ENCODE measurements around the gene ATF1.
"Not testable (repeated sequence)": the region's sequence is repeated elsewhere in the genome, so short reads cannot be mapped to it uniquely, and the experiment has no call there.

Gene ATF1

DNA sequence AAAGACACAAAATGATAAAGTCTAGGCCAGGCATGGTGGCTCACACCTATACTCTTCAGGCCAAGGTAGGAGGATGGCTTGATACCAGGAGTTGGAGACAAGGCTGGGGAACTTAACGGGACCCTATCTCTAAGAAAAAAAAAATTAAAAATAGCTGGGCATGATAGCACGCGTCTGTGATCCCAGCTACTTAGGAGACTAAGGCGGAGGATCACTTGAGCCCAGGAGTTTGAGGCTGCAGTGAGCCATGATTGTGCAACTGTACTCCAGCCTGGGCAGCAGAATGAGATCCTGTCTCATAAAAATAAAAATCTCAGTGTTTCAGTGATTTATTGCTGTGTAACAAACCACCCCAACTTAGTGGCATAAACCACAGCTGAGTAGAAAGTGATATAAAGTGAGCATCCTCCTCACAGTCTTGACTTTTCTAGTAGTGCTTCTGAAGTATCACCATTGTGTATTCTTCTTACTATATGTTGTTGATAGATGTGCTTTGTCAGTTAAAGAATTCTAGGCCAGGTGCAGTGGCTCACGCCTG lies 10.6 kb upstream of the ATF1 start:
- DNase-seq: no peak

DNA sequence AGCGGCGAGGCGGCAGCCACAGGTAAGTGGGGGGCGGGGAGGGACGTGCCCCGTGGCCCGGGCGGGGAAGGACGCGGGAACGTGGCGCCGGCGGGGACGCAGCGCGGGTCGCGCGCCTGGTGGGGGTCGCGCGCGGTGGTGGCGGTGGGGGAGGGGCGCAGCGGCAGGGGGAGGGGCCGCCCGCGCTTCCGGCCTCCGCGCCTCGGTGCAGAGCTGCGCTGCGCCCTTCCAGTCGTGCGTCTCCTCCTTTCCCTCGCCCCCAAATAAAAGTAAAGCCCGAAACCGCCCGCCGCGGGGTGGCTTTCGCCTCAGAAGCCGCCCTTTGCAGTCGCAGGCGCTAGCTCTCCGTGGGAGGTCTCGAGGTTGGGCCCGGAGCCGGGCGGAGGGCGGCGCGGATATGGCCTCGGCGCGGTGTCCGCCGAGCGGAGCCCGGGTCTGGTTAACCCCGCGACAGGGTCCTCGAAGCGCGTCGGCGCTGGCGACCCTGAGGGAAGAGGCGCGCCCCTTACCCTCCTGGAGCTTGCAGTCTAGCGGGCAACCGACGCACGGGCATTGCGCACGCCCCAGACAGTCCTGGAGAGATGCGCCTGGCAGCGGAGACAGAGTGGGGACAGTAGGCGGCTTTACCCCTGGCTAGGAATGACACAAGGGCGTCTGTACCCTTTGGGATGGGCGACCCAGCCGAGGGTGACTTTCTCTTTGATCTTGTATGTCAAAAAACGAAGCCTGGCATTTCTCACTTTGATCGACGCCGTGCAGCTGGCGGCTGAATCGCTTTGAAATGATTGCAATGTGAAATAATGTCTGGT lies 589 bp downstream of the ATF1 start:
- DNase-seq: peak; percentile 83

DNA sequence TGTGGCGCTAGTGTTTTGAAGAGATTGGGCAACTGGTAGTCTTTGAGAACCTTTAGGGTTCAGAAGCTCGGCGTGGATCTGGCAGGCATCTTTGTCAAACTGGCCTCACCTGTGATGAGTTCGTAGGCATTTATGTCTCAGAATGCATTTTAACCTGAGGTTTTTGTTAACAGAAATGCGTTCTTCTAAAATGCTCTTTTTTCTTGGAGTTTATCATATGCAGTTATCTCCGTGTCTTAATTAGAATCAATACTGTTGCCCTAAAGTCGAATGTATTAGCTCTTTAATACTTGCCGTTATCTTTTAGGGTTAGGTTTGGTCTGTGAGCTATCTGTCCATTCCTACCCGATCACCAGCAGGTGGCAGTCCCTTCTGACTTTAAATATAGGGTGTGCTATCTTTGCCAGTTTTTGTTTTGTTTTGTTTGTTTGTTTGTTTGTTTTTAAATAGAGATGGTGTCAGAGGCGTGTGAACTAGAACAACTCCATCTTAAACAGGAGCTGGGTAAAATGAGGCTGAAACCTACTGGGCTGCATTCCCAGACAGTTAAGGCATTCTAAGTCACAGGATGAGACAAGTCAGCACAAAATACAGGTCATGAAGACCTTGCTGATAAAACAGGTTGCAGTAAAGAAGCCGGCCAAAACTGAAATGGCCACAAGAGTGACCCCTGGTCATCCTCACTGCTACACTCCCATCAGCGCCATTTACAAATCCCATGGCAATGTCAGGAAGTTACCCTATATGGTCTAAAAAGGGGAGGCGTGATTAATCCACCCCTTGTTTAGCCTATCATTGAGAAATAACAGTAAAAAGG lies 1.4 kb downstream of the ATF1 start:
- DNase-seq: peak; percentile 48

DNA sequence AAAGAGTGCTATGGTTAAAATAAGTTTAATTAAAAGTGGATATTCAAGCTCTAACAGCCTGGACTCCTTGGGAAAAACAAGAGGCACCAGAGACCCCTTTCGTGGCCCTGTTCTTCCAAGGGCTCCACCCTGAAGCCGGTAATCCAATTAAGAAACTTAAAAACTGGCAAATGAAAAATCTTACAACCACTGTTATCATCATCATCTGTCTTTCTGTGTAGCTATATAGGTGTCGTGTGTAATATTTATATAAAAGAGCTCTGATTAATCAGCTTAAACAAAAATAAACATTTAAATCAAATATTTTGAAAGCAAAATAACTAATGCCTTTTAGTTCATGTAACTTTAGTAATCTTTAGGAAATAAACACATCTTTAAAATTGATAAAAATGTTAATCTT lies 4.5 kb downstream of the ATF1 start:
- no peak for DNase-seq

DNA sequence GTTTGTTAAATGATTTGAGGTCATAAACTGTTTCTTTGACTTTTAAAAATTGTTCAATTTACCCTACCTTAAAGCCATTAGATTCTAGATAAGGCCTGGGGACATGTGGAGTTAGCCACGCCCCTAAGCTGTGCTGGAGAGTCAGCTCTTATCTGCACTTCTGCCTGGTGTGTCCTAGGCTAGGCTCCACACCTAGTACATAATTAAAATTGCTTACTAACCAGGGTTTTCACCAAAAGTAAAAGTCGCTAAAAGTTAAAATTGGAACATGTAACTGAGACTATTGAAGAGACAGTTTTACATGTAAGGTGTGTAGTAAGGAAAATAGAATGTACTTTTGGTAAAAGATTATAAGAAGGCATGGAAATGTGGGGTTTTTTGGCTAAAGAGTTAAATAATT lies 4.9 kb downstream of the ATF1 start:
- not testable (repeated sequence) for DNase-seq

DNA sequence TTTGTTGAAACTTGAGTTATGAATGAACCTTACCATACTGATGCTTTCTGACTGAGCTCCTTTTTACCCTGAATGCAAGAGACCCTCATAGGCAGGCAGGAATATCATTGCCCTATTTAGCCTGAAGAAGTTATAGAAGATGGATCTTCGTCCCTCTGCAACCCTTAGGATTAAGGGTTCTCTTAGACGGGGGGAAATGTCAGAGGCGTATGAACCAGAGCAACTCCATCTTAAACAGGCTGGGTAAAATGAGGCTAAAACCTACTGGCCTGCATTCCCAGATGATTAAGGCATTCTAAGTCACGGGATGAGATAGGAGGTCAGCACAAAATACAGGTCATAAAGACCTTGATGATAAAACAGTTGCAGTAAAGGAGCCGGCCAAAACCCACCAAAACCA lies 7.5 kb downstream of the ATF1 start:
- no peak for DNase-seq

DNA sequence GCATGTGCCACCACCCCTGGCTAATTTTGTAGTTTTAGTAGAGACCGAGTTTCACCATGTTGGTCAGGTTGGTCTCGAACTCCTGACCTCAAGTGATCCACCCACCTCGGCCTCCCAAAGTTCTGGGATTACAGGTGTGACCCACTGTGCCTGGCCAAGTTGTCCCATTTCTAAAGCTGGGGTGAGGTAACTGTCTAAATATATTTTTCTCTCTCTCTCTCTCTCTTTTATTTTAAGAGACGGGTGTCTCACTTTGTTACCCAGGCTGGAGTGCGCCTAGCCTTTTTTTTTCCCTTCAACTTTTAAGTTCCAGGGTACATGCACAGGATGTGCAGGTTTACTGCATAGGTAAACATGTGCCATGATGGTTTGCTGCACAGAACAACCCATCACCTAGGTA lies 8.6 kb downstream of the ATF1 start:
- no peak for DNase-seq

DNA sequence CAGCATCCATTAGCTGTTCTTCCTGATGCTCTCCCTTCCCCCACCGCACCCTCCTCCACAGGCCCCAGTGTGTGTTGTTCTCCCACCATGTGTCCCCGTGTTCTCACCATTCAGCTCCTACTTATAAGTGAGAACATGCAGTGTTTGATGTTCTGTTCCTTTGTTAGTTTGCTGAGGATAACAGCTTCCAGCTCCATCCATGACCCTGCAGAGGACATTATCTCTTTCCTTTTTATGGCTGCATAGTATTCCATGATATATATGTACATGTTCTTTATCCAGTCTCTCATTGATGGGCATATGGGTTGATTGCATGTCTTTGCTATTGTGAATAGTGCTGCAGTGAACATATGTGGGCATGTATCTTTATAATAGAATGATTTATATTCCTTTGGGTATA lies 9.0 kb downstream of the ATF1 start:
- no peak for DNase-seq

DNA sequence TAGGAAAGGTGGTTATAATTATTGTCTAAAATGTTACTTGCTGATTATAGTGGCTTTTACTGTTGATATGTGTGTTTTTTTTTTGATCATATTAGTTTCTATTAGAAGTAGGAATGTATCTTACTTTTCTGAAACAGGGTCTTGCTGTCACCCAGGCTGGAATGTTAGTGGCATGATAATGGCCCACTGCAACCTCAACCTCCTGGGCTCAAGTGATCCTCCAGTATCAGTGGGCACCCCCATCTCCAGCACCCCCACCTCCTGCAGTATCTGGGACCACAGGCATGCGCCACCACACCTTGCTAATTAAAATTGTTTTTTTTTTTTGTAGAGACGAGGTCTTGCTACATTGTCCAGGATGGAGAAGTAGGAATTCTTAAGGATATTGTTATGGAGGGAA lies 11.3 kb downstream of the ATF1 start:
- no peak for DNase-seq

DNA sequence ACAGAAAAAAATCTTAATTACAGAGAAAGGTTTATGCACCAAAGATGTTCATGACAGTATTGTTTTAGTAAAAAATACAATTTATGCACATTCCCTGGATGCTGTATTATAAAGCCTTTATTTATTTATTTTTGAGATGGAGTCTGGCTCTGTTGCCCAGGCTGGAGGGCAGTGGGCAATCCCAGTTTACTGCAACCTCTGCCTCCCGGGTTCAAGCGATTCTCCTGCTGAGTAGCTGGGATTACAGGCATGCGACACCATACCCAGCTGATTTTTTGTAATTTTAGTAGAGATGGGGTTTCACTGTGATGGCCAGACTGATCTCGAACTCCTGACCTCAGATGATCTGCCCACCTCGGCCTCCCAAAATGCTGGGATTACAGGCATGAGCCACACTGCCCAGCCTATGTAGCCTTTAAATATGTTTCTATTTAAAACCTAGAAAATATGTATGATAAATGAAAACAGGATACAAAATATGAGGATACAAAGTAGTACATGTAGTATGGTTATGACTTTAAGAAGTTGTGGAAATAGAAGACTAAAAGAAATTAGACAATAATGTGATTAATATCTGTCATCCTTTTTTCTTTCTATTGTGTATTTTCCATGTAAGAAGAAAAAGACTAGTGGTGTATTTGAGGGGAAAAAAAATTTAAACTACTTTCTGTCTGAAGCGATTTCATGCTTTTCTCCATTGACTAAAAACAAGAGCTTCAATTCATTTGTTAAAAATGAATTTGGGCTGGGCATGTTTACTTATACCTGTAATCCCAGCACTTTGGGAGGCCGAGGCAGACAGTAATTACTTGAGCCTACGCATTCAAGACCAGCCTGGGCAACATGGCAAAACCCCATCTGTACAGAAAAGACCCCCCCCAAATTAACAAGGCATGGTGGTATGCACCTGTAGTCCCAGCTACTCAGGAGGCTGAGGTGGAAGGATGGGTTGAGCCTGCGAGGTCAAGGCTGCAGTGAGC lies 13.1 kb downstream of the ATF1 start:
- DNase-seq: no peak

DNA sequence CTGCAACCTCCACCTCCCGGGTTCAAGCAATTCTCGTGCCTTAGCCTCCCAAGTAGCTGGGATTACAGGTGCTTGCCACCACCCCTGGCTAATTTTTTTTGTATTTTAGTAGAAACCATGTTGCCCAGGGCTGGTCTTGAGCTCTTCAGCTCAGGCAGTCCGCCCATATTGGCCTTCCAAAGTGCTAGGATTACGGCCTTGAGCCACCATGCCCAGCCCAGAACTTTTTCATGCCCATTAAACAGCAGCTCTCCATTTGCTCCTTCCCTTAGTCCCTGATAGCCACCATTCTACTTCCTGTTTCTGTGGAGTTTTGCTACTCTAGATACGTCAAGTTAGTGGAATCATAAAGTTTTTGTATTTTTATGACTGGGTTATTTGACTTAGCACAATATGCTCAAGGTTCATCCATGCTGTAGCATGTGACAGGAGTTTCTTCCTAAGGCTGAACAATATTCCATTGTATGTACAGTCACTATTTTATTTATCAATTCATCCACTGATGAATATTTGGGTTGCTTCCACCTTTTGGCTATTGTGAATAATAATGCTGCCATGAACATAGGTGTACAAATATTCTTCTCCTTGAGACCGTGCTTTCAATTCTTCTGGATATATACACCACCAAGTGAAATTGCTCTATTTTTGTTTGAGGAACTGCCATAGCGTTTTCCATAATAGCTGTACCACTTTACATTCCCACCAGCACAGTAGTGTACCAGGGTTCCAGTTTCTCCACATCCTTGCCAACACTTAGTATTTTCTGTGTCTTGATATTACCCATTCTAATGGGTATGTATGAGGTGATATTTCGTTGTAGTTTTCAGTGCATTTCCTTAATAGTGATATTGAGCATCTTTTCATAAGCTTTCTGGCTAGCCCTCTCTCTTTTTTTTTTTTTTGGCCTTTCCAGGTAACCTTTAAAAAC lies 15.0 kb downstream of the ATF1 start:
- DNase-seq: no peak

DNA sequence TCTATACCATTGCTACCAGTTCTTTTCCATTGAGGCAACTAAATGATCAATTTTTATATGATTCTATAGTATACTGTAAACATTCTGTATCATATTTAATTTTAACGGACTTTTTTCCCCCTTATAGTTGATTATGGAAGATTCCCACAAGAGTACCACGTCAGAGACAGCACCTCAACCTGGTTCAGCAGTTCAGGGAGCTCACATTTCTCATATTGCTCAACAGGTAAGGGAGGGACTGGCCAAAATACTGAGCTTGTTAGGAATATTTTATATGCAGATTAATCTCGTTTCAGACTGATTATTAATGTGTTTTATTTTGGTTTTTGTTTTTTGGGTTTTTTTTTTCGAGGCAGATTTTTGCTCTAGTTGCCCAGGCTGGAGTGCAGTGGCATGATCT lies 16.1 kb downstream of the ATF1 start:
- DNase-seq: no peak

DNA sequence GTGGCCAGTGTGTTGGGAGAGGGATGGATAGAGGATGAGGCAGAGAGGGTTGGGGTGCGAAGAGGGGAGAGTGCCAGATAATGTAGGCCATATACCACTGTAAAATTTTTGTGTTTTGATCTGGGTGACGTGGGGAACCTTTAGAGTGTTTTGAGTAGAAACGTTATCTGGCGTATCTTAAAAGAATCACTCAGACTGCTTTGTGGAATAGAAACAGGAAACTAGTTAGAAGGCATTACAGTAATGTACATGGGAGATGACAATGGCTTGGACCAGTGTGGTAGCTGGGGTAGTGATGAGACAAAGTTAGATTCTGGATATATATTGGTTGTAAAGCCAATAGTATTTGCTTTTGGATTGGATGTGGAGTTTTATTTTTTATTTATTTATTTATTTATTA lies 20.6 kb downstream of the ATF1 start:
- DNase-seq: no peak

DNA sequence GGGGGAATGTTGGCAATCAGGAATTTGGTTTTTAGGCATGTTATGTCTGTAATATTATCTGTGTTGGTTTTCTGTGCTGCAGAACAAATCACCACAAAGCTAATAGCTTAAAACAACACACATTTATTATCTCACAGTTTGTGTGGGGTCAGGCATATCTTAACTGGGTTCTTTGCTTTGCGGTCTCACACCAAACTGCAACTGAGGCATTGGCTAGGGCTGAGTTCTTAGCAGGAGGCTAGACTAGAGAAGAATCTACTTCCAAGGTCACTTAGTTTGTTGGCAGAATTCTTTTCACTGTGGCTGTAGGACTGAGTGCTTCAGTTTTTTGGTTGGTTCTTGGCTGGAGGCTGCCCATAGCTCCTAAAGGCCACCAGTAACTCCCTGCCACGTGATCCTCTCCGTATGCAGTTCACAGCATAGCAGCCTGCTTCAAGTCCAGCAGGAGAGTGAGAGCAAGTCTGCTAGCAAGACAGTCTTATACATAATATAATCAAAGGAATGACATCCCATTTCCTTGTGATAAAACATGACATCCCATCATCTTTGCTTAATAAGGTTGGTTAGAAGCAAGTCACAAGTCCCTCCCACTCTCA lies 21.6 kb downstream of the ATF1 start:
- no peak for DNase-seq

DNA sequence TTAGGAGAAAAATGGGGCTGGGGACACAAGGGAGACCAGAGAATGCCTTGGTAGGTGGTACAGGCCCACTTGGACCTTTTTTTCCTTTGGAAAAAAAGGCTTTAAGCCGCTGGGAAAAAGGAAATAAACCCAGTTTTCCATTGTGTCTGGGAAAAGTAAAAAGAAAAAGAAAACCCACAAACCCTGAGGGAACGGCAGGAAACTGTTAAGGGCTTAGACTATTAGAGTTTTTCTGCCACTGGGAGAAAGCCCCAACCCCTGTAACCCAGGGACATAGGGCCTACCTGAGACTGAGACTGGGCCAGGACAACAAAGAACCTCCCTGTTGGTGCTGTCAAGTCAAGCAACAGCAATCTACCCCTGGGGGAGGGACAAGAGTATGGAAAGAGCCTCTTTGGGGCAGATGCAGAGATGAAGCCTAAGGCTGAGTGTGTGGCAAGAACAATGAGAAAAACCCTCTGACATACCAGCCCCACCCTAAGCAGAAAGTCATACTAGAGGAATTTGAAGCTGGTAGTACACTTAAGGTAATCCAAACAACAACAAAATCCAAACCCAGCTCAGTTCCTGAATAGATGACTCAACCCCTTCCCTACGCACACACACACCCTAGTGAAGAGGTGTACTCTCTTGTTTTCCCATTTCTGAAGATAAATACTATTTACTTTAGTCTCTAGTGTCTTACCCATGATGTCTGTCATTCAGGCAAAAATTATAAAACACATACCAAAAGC lies 22.8 kb downstream of the ATF1 start:
- no peak for DNase-seq

DNA sequence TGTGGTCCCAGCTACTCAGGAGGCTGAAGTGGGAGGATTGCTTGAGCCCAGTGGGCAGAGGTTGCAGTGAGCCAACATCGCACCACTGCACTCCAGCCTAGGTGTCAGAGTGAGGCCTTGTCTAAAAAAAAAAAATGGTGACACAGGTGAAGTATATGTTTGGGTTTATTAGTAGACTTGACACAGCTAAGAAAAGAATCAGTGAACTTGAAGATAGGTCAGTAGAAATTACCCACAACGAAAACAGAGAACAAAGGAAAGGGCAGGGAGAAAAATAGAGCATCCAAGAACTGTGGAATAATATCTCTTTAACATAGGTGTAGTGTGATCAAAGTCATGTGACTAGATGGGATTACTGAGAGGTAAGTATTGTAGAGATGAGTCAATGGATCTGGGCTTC lies 23.7 kb downstream of the ATF1 start:
- DNase-seq: no peak

DNA sequence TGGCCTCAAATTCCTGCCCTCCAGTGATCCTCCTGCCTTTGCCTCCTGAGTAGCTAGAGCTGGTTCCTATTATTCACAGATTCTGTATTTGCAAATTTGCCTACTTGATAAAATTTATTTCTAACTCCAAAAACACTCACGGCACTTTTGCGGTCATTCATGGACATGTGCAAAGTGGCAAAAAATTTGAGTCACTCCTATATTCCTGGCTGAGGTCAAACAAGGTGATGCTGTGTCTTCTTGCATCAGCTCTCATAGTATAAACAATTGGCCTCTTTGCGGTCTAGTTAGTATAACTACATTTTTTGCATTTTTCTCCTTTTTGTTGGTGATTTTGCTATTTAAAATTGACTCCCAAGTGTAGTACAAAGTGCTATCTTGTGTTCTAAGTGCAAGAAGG lies 24.7 kb downstream of the ATF1 start:
- no peak for DNase-seq

DNA sequence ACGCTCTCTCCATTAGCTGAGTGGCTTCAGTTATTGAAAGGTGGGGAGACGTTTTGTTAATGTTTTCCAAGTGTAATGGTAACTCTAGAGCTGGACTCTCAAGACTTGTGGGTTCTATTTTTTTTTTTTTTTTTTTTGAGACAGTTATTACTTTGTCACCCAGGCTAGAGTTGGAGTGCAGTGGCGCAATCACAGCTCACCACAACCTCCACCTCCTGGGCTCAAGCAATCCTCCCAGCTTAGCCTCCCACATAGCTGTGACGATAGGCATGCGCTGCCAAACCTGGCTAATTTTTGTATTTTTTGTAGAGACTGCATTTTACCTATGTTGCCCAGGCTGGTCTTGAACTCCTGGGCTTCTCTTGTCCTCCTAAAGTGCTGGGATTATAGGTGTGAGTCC lies 26.2 kb downstream of the ATF1 start:
- no peak for DNase-seq

DNA sequence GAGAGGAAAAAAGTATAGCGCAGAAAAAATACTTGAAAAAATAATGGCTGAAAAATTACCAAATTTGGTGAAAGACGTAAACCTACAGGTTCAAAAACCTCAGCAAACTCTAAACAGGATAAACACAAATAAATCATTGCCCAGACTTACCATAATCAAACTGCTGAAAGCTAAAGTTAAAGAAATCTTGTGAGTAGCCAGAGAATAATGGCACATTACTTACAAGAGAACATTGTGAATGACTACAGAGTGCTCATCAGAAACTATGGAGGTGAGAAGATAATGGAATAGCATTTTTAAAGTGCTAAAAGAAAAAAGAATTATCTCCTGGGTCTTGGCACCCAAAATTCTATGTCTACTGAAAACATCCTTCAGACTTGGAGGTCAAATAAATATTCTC lies 36.0 kb downstream of the ATF1 start:
- no peak for DNase-seq

DNA sequence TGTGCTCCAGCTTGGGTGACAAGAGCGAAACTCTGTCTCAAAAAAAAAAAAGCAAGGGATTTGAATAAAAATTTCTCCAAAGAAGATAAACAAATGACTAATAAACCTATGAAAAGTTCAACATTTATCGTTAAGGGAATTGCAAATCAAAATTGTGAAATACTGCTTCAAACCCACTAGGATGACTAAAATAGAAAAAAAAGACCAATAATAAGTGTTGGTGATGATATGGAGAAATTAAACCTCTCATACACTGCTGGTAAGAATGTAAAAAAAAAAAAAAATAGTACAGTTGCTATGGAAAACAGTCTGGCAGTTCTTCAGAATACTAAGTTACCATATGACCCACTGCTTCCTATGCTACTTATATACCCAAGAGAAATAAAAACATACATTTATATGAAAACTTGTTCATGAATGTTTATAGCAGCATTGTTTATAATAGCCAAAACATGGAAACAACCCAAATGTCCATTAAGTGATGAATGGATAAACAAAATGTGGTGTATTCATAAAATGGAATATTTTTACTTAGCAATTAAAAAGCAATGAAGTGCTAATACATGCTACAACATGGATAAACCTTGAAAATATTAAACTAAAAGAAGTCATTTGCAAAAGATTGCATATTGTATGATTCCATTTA lies 39.5 kb downstream of the ATF1 start:
- no peak for DNase-seq

All from activated naive CD4-positive, alpha-beta T cell treated with anti-CD3 and anti-CD28 coated beads, Interleukin-2, amount 50 U/mL, for 16 hours (primary cell).